B cell (primary cell): ENCODE results near the gene ASB18.

ENCODE experiments used
- EZH2 ChIP-seq: IDR thresholded peaks from 2 replicates; pipeline ENCODE4 v1.6.1; 2012; ENCODE audit warnings: borderline replicate concordance, low read depth, mild to moderate bottlenecking, moderate library complexity, low read length; ENCODE audit not compliant: insufficient read depth, poor library complexity, severe bottlenecking
- TF ChIP-seq, protein P1 (sequence below): fragments of 200-600 bp; IDR thresholded peaks from one replicate; pipeline ENCODE4 v1.8.0; 2022; ENCODE audit warnings: antibody characterized with exemption, mild to moderate bottlenecking

DNA sequence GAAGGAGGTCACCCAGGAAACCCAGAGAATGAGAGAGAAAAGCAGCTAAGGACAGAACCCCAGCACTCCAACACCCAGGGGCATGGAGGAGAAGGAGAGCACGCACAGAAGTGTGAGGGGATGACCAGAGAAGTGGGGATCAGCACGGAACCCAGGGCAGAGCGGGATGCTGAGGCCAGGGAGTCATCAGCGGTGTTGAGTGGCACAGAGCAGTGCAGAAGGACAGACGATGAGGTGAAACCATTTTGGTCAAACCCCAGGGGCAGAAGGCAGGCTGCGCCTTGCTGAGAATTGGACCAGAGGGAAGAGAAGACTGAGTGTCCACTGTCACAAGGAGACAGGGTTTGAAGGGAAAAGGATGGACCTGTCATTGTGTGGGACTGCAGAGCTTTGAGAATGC, 23.4 kb upstream of the ASB18 start:
- no peak for TF ChIP-seq EZH2
- TF ChIP-seq, protein P1, sequence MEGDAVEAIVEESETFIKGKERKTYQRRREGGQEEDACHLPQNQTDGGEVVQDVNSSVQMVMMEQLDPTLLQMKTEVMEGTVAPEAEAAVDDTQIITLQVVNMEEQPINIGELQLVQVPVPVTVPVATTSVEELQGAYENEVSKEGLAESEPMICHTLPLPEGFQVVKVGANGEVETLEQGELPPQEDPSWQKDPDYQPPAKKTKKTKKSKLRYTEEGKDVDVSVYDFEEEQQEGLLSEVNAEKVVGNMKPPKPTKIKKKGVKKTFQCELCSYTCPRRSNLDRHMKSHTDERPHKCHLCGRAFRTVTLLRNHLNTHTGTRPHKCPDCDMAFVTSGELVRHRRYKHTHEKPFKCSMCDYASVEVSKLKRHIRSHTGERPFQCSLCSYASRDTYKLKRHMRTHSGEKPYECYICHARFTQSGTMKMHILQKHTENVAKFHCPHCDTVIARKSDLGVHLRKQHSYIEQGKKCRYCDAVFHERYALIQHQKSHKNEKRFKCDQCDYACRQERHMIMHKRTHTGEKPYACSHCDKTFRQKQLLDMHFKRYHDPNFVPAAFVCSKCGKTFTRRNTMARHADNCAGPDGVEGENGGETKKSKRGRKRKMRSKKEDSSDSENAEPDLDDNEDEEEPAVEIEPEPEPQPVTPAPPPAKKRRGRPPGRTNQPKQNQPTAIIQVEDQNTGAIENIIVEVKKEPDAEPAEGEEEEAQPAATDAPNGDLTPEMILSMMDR: no peak
